ENCODE results near the gene NPR1.

The NPR1 gene

GRCh38 chr1:153671628-153672353, 6.7 kb upstream of the NPR1 start (continued):
- peak; percentile 61; the same call in 1 of the 2 replicates for TF ChIP-seq PRDM10 (tag by site-specific recombination; IDR thresholded peaks at IDR 0.05)
- TF ChIP-seq ZNF692 (tag by site-specific recombination; IDR thresholded peaks at IDR 0.05) = 0 out of 2 replicates have a peak, but pooled peaks have one; percentile 34
- TF ChIP-seq ZNF362 (tag by site-specific recombination; IDR thresholded peaks at IDR 0.05) = peak; percentile 89
- TF ChIP-seq GLIS2 (tag by site-specific recombination; IDR thresholded peaks at IDR 0.05) = peak; percentile 65
- peak; percentile 79 for TF ChIP-seq ZNF580 (tag by site-specific recombination; IDR thresholded peaks at IDR 0.05)
- 0 out of 2 replicates have a peak, but pooled peaks have one; percentile 37 for TF ChIP-seq ZNF184 (tag by site-specific recombination; IDR thresholded peaks at IDR 0.05)
- TF ChIP-seq ZNF664 (tag by site-specific recombination; IDR thresholded peaks at IDR 0.05) = peak; percentile 86
- TF ChIP-seq YY1 (tag by site-specific recombination; IDR thresholded peaks at IDR 0.05) = peak; percentile 48
- TF ChIP-seq ZBTB11 (tag by site-specific recombination; conservative IDR thresholded peaks at IDR 0.05; ENCODE audit: low read depth) = 0 out of 2 replicates have a peak, but pooled peaks have one; percentile 17
- TF ChIP-seq ZBTB8A (tag by site-specific recombination; IDR thresholded peaks at IDR 0.05) = peak; percentile 42
- TF ChIP-seq ZFHX2 (tag by site-specific recombination; conservative IDR thresholded peaks at IDR 0.05) = 0 out of 2 replicates have a peak, but pooled peaks have one; percentile 17
- peak; percentile 39; the same call in 1 of the 2 replicates for TF ChIP-seq BCL11A (tag by site-specific recombination; IDR thresholded peaks at IDR 0.05; ENCODE audit: low read depth)
- TF ChIP-seq BCL11B (tag by site-specific recombination; IDR thresholded peaks at IDR 0.05; ENCODE audit: low read depth) = 0 out of 2 replicates have a peak, but pooled peaks have one; percentile 59
- TF ChIP-seq ZNF335 (tag by site-specific recombination; conservative IDR thresholded peaks at IDR 0.05) = peak; percentile 90
- 0 out of 2 replicates have a peak, but pooled peaks have one; percentile 12 for TF ChIP-seq ZNF423 (tag by site-specific recombination; IDR thresholded peaks at IDR 0.05)
- TF ChIP-seq ZNF600 (tag by site-specific recombination; IDR thresholded peaks at IDR 0.05) = peak; percentile 41

All from HEK293 (cell line).